MCF 10A (cell line): ENCODE results near the gene EXOC3. TPM values are rescaled to one million over a fixed set of nuclear protein-coding genes. Genes with fewer than 3 reads are reported as not detected.

Experiments
- Bru-seq: library from RNA; stranded (reverse); fragments of 400-500 nt; gene quantifications from one replicate; lab custom pipeline; 2021; lab: Mats Ljungman, UMichigan
- BruChase-seq, 2 experiments: library from RNA; stranded (reverse); fragments of 400-500 nt; gene quantifications; one replicate each; lab custom pipeline; 2021; lab: Mats Ljungman, UMichigan
- BruUV-seq: library from RNA; stranded (reverse); fragments of 400-500 nt; replicated peaks from 2 replicates; lab custom pipeline; 2021; lab: Mats Ljungman, UMichigan
- CTCF ChIA-PET: fragments of 300-600 bp; sonication (Branson Sonifier 250); formaldehyde crosslinking; extraction: SDS; loops from one replicate; lab custom pipeline; 2021; ENCODE audit warnings: antibody characterized with exemption, inconsistent platforms; lab: Yijun Ruan, JAX
- POLR2A ChIA-PET: fragments of 300-600, 350-650 bp; sonication (Branson Sonifier 250); formaldehyde crosslinking; extraction: SDS; loops from one replicate; lab custom pipeline; 2020; ENCODE audit warnings: antibody characterized with exemption, inconsistent platforms; lab: Yijun Ruan, JAX
- DNase-seq: peaks from one replicate; pipeline ENCODE4 v3.0.0-alpha.2; 2018; ENCODE audit not compliant: unreplicated experiment
- H3K27ac Mint-ChIP-seq: one replicate; pipeline ENCODE4 v1.8.0; 2022; ENCODE audit warnings: mild to moderate bottlenecking, low read depth, mixed read lengths; ENCODE audit not compliant: unreplicated experiment
- H3K27me3 Mint-ChIP-seq: one replicate; pipeline ENCODE4 v1.8.0; 2022; ENCODE audit warnings: mixed read lengths; ENCODE audit not compliant: insufficient read depth, unreplicated experiment
- H3K36me3 Mint-ChIP-seq: one replicate; pipeline ENCODE4 v1.8.0; 2022; ENCODE audit warnings: mild to moderate bottlenecking, moderate library complexity, mixed read lengths; ENCODE audit not compliant: insufficient read depth, unreplicated experiment
- H3K4me1 Mint-ChIP-seq: one replicate; pipeline ENCODE4 v1.8.0; 2022; ENCODE audit warnings: mixed read lengths; ENCODE audit not compliant: insufficient read depth, unreplicated experiment
- H3K4me3 Mint-ChIP-seq: one replicate; pipeline ENCODE4 v1.8.0; 2022; ENCODE audit warnings: mild to moderate bottlenecking, moderate library complexity, mixed read lengths; ENCODE audit not compliant: unreplicated experiment
- H3K9me3 Mint-ChIP-seq: one replicate; pipeline ENCODE4 v1.8.0; 2022; ENCODE audit warnings: mixed read lengths; ENCODE audit not compliant: unreplicated experiment
- CTCF ChIP-seq: fragments of 200-600 bp; IDR thresholded peaks from one replicate; pipeline ENCODE4 v1.8.0; 2022; ENCODE audit warnings: antibody characterized with exemption, mild to moderate bottlenecking; ENCODE audit not compliant: unreplicated experiment
- intact Hi-C: fragments of 100-400 bp; cut with micrococcal nuclease; formaldehyde crosslinking; loops from 2 replicates; pipeline ENCODE4 v1.14.1; 2022
- long read RNA-seq: library from polyadenylated mRNA; stranded (forward); transcript quantifications from one replicate; pipeline ENCODE4 v2.0.0, GENCODE V29; 2022
- total RNA-seq: library from RNA; stranded (reverse); gene quantifications from 2 replicates; pipeline ENCODE4 v1.2.3, GENCODE V29; 2022

Gene EXOC3
- total RNA-seq (44.1 and 49.6 TPM in 2 replicates), Bru-seq, nascent RNA (percentile 72 among the genes with signal in this experiment), BruChase-seq, experiment 1, labeled RNA remaining after a 6-hour chase (percentile 81 among the genes with signal in this experiment), BruChase-seq, experiment 2, labeled RNA remaining after a 2-hour chase (percentile 80 among the genes with signal in this experiment)
- long read RNA-seq, transcript EXOC3-209 (13 exons, 2,825 nt): major isoform, 13 of 30 reads
- long read RNA-seq, partial matches to known transcripts: 5 of 30 reads
- long read RNA-seq, other reads (novel, unspliced or antisense): 10 of 30 reads

DNA sequence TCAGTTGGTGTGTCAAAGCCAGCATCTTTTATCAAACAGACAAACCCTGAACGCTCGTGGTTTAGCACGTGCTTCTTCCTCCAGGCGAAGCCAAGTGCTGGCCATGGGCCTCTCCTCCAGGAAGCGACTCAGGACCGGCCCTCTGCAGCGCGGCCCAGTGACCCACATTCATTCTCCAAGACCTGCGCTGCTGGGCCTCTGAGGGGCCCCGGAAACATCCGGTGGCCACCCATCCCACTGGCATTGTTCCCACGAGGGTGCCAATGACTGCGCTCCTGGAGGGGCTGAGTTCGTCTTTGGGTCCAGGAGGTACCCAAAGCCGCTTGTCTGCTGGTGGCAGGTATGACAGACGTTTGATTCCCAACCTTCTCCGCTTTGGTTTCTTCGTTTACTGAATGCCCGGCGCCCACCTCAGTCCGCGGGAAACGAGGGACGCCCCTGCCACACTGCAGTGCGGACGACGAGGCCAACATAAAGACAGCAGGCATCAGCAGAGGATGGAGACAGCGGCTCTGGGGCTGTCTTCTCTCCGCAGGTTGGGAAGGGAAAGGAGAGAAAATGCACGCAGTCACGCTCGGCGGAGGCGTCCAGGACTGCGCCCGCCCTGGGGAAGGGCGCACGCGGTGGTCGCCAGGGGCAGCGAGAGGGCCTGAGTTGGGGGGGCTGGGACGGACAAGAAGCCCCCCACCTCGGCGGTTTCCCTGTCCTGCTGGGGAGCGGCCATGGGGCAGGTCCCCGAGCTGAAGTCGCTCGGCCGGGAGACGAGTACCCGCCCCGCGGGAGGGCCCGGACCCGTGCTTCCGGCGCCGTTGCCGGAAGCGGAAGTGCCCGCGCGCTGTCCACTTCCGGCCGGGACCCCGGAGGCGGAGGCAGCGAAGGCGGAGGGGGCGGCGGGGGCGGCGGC is at the start of gene EXOC3:
EXOC3 (plus strand) TSS at position 842 of the 904 bp plus-strand sequence. CDS start 3,030 bp downstream, outside the sequence.
- TF ChIP-seq CTCF: no peak
- CTCF ChIA-PET: interaction anchor here (0.7 kb wide), 1 partner anchor 125 kb away, joined by 3 read pairs; no protein-coding TSS in a partner anchor
- TSS peak; percentile 76 for BruUV-seq
- POLR2A ChIA-PET: interaction anchor here (0.6 to 1.7 kb wide), 9 partner anchors 9 to 198 kb away, joined by 3 to 13 read pairs (median 5); partner anchors contain the start of gene PDCD6
- peak within 1 kb of the TSS; percentile 80 for H3K27ac Mint-ChIP-seq
- H3K4me1 Mint-ChIP-seq: peaks cover 15% of the 10 kb centered on the region
- peaks cover 21% of the 10 kb centered on the region for H3K36me3 Mint-ChIP-seq
- H3K4me3 Mint-ChIP-seq: peak within 1 kb of the TSS; percentile 91
- H3K9me3 Mint-ChIP-seq: no peaks in the 10 kb centered on the region
- intact Hi-C loops: loop anchor here (10.0 kb wide), 1 partner anchor 462 kb away; no protein-coding TSS in a partner anchor
- H3K27me3 Mint-ChIP-seq: no peaks in the 10 kb centered on the region
- peak; percentile 64 for DNase-seq

DNA sequence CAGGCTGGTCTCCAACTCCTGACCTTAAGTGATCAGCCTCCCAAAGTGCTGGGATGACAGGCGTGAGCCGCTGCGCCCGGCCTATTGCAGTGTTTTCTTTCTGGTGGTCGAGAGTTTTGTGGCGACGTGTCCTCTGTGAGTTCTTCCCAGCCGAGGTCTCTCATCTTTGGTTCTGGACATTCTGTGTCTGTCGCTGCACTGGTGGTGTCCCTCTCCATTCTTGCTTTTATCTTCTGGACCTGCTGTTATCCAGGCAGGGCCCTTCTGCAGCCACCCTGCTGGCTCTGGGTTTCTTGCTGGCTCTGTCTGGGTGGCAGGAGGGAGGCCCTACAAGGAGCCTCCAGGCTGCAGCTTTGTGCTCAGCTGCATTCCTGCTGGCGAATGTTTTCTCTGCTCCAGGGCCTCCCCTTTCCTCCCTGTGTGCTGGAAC is 49.1 kb upstream of the EXOC3 start:
- ChIA-PET POLR2A (no interaction called here), CTCF (no interaction called here)
- Mint-ChIP-seq H3K27ac (no peak overlapping the region), H3K4me3 (no peak overlapping the region), H3K4me1 (no peaks in the 10 kb centered on the region), H3K9me3 (no peaks in the 10 kb centered on the region), H3K36me3 (no peaks in the 10 kb centered on the region), H3K27me3 (no peaks in the 10 kb centered on the region)
- intact Hi-C loops: no loop called here
- no peak for DNase-seq
- TF ChIP-seq CTCF: no peak
- no TSS peak for BruUV-seq

- ChIA-PET CTCF (interaction anchor here (0.6 to 0.8 kb wide), 2 partner anchors 87 to 203 kb away, joined by 3 read pairs; no protein-coding TSS in a partner anchor), POLR2A (interaction anchor here (1.1 kb wide), 1 partner anchor 8 kb away, joined by 4 read pairs; no protein-coding TSS in a partner anchor)
- H3K36me3 Mint-ChIP-seq: no peaks in the 10 kb centered on the region
- no peak overlapping the region for H3K27ac Mint-ChIP-seq
- no TSS peak for BruUV-seq
- no peaks in the 10 kb centered on the region for H3K4me1 Mint-ChIP-seq
- H3K4me3 Mint-ChIP-seq: no peak overlapping the region
- DNase-seq: no peak
- intact Hi-C loops: no loop called here
- no peaks in the 10 kb centered on the region for H3K27me3 Mint-ChIP-seq
- H3K9me3 Mint-ChIP-seq: no peaks in the 10 kb centered on the region
- TF ChIP-seq CTCF: no peak
Measured at GRCh38 chr5:394671-395155, 48.3 kb upstream of the EXOC3 start.
